Measurements from ENCODE around the gene TBC1D2. TPM values are rescaled to one million over a fixed set of nuclear protein-coding genes. Genes with fewer than 3 reads are reported as not detected.

The TBC1D2 gene
- total and polyA plus RNA-seq, 7 donors = 1.3 to 2.9 (median 2.1) TPM

DNA sequence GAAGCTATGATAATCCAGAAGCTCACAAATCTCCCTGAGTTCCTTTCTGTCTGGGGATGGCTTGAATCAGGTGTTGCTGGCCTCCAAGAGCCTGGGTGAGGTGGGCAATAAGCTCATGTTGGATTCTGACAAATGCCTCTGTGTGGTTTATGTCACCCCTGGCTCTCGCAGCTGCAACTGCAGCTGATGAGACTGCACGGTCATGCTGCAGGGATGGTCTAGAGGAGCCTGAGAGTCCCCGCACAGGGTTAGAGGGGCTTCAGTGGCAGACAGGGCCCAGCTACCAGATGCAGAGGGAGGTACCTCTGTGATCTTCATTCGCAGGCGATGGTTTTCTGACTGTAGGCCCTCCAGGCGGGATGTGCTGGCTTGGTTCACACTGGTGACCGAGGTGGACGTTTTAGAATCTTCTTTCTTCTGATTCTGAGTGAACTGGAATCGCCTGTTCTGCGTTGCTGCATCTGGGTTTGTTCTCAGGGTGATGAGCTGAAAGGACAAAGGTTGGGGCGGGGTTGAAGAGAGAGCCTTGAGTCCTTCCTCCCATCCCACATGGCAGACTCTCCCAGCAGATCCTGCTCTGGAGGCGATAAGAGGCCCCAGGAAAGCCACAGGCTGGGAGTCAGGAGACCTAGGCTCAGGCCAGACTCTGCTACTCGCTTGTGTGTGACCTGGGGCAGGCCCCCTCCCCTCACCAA, 47.6 kb upstream of the TBC1D2 start:
- TF ChIP-seq, protein P1, sequence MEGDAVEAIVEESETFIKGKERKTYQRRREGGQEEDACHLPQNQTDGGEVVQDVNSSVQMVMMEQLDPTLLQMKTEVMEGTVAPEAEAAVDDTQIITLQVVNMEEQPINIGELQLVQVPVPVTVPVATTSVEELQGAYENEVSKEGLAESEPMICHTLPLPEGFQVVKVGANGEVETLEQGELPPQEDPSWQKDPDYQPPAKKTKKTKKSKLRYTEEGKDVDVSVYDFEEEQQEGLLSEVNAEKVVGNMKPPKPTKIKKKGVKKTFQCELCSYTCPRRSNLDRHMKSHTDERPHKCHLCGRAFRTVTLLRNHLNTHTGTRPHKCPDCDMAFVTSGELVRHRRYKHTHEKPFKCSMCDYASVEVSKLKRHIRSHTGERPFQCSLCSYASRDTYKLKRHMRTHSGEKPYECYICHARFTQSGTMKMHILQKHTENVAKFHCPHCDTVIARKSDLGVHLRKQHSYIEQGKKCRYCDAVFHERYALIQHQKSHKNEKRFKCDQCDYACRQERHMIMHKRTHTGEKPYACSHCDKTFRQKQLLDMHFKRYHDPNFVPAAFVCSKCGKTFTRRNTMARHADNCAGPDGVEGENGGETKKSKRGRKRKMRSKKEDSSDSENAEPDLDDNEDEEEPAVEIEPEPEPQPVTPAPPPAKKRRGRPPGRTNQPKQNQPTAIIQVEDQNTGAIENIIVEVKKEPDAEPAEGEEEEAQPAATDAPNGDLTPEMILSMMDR (IDR thresholded peaks at IDR 0.05) = no peak
- WGBS, 3 donors = 88 to 91% (median 88%) methylated on average over 13 of the region's 13 CpGs

DNA sequence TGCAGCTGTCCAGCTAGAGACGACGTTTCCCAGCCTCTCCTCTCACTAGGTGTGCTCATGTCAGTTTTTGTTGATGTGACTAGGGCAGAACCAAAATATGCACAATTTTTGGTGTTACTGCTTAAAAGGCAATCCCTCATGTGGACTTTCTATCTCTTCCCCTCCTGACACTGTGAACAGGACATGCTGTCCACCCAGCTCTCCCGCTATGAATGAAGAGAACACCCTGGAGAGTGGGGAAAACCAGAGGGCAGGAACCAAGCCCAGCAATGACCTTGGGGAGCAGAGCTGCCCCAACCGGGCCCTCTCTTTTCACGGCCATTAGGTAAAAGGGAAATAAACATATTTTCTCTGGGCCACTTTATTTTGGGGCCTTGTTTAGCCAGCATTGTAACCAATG, 46.7 kb upstream of the TBC1D2 start:
- intact Hi-C loops (cut with DNase I) = no loop called here
- DNase-seq = no peak
- no peaks in the 10 kb centered on the region for H3K4me1 ChIP-seq
- H3K27ac ChIP-seq = no peak overlapping the region
- 39 to 54% (median 46%) methylated on average over 5 of the region's 5 CpGs for WGBS, 3 donors
- no peaks in the 10 kb centered on the region for H3K27me3 ChIP-seq (ENCODE audit: insufficient read depth in 3 of 3, low read length in 2 of 3)
- no peaks in the 10 kb centered on the region for H3K9me3 ChIP-seq
- no peak for ATAC-seq
- H3K36me3 ChIP-seq (ENCODE audit: insufficient read depth in 1 of 2, low read depth in 1 of 2) = no peaks in the 10 kb centered on the region
- TF ChIP-seq, protein P1 (IDR thresholded peaks at IDR 0.05) = no peak
- H3K4me3 ChIP-seq = no peak overlapping the region

More for the DNA sequence above, 47.6 kb upstream of the TBC1D2 start:
- Histone ChIP-seq H3K36me3 (ENCODE audit: insufficient read depth in 1 of 2, low read depth in 1 of 2) (no peaks in the 10 kb centered on the region), H3K4me1 (no peaks in the 10 kb centered on the region), H3K27ac (no peak overlapping the region), H3K4me3 (no peak overlapping the region), H3K9me3 (no peaks in the 10 kb centered on the region), H3K27me3 (ENCODE audit: insufficient read depth in 3 of 3, low read length in 2 of 3) (no peaks in the 10 kb centered on the region)
- ATAC-seq (no peak), DNase-seq (no peak)
- intact Hi-C loops (cut with DNase I) = no loop called here

DNA sequence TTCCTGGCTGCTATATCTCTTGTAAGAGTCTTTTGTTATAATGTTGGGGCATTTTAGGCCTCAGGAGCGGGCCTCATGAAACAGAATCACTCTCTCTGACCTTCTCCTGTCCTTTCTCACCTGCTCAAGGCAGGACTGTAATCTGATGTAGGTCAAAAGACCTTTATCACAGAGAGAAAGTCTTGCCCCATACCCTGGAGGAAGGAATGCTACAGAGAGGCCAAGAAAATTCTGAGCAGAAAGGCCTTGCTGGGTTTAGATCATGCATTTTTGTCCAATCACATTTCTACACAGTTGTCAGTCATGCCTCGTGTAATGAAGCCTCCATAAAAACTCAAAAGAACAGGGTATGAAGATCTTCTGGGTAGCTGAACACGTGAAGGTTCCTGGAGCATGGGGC, 45.2 kb upstream of the TBC1D2 start:
- no peak for ATAC-seq
- Histone ChIP-seq H3K27ac (no peak overlapping the region), H3K36me3 (ENCODE audit: insufficient read depth in 1 of 2, low read depth in 1 of 2) (no peaks in the 10 kb centered on the region), H3K9me3 (no peaks in the 10 kb centered on the region), H3K4me1 (no peaks in the 10 kb centered on the region), H3K4me3 (no peak overlapping the region), H3K27me3 (ENCODE audit: insufficient read depth in 3 of 3, low read length in 2 of 3) (no peaks in the 10 kb centered on the region)
- TF ChIP-seq, protein P1 (IDR thresholded peaks at IDR 0.05) = no peak
- intact Hi-C loops (cut with DNase I) = no loop called here
- 75 to 88% (median 75%) methylated on average over 3 of the region's 3 CpGs for WGBS, 3 donors
- no peak for DNase-seq

DNA sequence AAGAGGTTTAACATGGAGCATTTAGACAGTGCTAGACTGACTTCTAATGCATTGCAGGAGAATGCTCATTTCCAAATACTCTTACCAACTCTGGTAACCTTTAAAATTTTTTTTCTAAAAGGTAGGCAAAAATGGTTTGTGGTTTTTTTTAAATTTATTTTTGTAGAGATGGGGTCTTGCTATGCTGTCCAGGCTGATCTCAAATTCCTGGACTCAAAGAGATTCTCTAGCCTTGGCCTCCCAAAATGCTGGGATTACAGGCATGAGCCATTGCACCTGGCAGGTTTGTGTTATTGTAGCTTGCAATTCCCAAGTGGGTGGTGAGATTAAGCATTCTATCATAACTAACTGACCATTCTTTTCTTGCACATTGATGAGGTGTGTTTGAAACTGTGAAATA, 43.0 kb upstream of the TBC1D2 start:
- Histone ChIP-seq H3K27me3 (ENCODE audit: insufficient read depth in 3 of 3, low read length in 2 of 3) (no peaks in the 10 kb centered on the region), H3K27ac (no peak overlapping the region), H3K4me3 (no peak overlapping the region), H3K36me3 (ENCODE audit: insufficient read depth in 1 of 2, low read depth in 1 of 2) (no peaks in the 10 kb centered on the region), H3K4me1 (no peaks in the 10 kb centered on the region), H3K9me3 (no peaks in the 10 kb centered on the region)
- ATAC-seq = no peak
- TF ChIP-seq, protein P1 (IDR thresholded peaks at IDR 0.05) = no peak
- DNase-seq = no peak
- intact Hi-C loops (cut with DNase I) = no loop called here

DNA sequence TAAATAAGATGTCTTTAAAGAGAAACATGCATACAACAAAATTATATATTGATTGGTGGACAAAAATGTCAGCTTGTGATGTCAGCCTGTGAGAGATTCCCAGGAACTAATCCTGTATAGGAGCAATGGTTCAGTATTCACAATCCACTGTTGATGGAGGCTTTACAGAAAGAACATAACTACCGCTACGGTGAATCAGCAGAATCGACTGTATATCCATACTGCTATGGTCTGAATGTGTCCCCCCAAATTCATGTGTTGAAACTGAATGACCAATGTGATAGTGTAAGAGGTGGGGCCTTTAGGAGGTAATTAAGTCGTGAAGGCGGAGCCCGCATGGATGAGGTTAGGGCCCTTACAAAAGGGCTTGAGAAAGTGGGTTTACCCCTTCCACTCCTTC, 40.4 kb upstream of the TBC1D2 start:
- DNase-seq (no peak), ATAC-seq (no peak)
- intact Hi-C loops (cut with DNase I) = no loop called here
- no peak overlapping the region for H3K4me3 ChIP-seq
- H3K27ac ChIP-seq = no peak overlapping the region
- no peaks in the 10 kb centered on the region for H3K9me3 ChIP-seq
- peaks cover 0 to 1% (median 0%) of the 10 kb centered on the region in 3 donors for H3K27me3 ChIP-seq (ENCODE audit: insufficient read depth in 3 of 3, low read length in 2 of 3)
- H3K36me3 ChIP-seq (ENCODE audit: insufficient read depth in 1 of 2, low read depth in 1 of 2) = no peaks in the 10 kb centered on the region
- 82 to 87% (median 86%) methylated on average over 6 of the region's 6 CpGs for WGBS, 3 donors
- TF ChIP-seq, protein P1 (IDR thresholded peaks at IDR 0.05) = no peak
- no peaks in the 10 kb centered on the region for H3K4me1 ChIP-seq
